HPDE6-E6E7 (cell line): Measurements from ENCODE around the gene CRACR2A.

Experiments
- DNase-seq: peaks from one replicate; pipeline ENCODE4 v3.0.0; 2011; ENCODE audit warnings: missing footprints; ENCODE audit errors: extremely low spot score

Gene CRACR2A, protein sequence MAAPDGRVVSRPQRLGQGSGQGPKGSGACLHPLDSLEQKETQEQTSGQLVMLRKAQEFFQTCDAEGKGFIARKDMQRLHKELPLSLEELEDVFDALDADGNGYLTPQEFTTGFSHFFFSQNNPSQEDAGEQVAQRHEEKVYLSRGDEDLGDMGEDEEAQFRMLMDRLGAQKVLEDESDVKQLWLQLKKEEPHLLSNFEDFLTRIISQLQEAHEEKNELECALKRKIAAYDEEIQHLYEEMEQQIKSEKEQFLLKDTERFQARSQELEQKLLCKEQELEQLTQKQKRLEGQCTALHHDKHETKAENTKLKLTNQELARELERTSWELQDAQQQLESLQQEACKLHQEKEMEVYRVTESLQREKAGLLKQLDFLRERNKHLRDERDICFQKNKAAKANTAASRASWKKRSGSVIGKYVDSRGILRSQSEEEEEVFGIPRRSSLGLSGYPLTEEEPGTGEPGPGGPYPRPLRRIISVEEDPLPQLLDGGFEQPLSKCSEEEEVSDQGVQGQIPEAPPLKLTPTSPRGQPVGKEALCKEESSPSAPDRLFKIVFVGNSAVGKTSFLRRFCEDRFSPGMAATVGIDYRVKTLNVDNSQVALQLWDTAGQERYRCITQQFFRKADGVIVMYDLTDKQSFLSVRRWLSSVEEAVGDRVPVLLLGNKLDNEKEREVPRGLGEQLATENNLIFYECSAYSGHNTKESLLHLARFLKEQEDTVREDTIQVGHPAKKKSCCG

DNA sequence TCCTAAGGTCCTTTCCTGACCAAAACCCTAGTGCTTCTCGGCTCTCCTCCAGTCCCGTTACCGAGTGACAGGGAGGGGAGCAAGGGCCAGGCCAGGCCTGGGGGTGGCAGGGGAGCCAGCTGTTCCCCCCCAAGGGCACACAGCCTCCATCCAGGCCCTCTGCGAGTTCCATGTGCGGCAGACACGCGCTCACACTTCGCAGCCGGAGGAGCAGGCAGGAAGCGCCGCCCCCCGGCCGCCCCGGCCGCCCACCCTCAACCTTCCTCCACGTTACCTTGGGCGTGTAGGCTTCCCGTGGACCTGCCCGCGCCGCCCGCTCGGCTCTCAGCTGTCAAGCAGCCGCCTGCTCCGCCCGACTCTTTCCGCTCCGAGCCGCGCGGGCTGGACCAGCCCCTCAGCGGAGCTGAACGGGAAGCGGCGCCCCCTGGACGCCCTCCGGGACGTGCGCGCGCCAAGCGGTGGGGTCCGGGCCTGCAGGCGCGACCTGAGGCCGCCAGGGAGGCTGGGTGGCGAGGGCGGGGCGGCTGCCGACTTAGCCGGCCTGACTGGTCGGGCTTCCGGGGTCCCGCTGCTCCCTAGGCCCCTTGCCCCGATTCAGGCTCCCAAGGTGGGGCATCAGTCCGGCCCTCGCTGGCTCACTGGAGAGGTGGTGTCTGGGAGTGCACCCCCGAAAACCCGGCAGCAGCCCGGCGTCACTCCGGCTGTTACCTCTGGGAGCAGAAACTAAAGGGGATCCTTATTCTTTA lies at the start of gene CRACR2A:
Gene CRACR2A (minus strand): TSS at position 369 of the 746 bp plus-strand sequence. CDS start 56,110 bp downstream, outside the sequence.
- peak; percentile 50 for DNase-seq

DNA sequence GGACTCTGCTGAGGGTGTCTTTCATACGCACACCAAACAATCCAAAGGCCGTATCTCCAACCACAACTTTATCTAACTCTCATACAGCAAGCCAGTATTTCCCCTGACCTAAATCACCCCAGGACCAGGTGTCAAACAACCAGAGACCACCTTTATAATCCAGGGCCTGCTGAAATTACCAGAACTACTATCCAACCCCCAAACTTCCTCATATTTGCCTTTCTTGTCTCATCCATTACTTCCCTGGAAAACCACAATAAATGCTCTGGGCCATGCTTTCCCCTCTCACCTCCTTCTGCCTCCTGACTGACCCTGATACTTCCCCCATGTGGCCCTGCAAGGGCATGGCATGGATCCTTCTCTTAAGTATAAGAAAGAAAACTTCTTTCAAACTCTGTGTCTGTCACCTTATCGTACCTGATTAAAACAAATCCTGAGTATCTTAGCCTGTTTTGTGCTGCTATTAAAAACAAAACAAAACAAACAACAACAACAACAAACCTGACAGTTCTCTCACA lies 44.7 kb upstream of the CRACR2A start:
- no peak for DNase-seq

DNA sequence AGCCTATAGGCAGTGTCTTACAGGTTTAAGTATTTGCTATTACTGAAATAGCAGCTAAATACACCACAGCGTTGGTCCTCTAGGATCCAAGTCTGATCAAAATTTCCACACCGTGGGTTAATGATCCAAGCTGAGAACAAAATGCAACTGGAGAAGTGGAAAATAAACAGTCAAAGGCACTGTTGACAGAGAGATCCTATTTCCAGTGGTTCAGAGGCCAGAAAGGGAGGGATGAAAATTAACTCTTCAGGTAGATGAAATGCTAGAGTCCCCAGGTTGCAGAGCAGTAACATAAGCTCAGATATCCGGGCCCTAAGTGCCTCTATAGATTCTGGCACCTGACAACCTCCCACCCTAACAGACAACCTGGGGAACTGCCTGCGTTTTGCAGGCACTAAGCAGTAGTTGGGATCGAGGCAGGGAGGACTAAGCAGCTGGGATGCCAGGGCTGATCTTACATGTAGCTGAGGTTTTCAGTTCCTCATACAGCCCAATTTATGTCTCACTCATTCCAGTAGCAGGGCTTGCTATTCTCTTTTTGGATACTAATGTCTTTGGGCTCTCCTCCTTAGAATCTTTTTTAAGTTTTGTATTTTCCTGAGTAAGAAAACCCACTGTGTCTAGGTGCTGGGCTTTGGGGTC lies 42.7 kb upstream of the CRACR2A start:
- DNase-seq = no peak

DNA sequence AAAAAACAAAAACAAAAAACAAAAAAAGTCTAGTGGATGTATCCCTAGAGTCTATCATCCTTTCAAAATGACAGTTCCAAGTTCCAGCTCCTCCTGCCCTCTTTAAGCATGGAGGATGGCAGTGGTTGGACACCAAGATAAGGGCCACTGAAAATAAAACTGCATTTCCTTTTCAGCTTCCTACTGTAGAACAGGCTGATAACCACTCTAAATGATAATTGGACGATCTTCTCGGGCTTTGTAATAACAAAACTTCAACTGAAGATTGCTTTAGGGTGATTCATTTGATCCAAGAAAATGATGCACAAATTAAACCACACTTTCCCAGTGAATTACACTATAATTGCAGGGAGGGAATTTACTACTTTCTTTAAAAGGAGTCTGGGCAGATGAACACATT lies 42.2 kb upstream of the CRACR2A start:
- DNase-seq = no peak

DNA sequence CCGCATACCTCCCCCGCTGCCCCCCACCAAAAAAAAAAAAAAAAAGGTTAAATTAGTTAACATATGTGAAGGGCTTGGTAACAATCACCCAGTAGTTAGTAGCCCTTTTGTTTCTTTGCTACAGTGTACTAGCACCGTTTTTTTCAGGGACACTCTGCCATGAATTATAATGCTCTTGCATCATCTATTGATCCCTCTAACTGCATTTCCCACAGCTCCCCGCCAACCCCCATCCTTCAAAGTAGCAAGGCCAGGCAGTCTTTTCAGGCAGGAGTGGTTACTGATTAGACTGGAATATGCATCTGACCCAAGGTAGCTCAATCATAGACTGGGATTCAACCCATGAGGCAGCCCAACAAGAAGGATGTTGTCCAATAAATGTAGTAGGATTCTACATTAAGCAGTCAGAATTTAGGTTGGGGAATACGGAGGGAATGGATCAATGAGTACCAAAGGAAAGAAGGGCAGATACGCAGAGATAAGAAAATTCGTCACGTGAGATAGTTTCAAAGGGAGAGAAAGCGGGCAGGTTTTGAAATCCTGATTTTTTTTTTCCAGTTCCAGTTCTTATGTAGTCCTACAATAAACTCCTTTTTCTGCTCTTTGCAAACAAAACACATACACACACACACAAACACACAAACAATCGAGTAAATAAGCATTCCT lies 39.8 kb upstream of the CRACR2A start:
- DNase-seq = no peak

DNA sequence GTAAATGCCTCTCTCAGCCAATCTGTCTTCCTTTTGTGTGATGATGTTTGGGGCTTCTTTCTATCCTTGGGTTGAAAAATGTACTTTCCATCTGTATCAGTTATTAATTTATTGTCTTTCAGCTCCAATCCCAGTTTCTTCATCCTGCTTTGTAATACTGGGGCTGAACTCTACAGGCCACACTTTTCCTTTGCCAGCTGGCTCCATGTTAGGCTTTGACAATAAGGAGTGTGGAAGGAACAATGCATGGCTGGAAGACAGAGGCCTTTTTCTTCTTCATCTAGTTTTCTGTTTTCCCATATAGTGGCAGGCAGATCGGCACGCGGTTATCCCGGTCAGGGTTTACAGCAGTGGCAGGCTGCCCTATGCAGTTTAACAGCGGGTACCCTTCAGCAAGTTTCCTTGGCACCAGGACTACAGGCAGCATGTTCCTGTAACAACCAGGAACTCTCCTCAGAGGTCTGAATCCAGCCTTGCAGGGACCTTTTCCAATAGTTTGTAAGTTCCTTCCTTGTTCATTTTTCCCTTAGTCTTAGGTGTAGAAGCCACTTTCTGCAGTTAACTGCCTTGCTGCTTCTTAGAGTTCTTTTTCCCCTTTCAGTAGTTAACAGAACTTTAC lies 38.5 kb upstream of the CRACR2A start:
- no peak for DNase-seq

DNA sequence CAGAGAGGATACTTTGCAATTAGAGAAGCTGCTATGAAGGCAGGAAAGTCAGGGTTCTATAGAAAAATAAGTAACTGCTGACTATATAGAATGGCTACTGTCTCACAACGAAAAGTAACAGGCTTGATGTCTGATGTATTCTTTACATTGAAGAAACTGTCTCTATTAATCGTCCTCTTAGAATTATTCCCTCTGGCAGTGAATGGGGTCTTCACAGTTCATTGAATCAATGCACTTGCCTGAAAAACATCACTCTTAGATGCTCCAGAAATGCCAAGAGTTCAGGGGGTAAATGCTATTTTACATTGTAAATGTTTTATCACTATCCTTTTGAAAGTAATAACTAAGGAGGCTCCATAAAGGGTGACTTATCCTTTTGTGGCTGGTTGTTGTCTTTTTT lies 37.7 kb upstream of the CRACR2A start:
- DNase-seq = no peak

DNA sequence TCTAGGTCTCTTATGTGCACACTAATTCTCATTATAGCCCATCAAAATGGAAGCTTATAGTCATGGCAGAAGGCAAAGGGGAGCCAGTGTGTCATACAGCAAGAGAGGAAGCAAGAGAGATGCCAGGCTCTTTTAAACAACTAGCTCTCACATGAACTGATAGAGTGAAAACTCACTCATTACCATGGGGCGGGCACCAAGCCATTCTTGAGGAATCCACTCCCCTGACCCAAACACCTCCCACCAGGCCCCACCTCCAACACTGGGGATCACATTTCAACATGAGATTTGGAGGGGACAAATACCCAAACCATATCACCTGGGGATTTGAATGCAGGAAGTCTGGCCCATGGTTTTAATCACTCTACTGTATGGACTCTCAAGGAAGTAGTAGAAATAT lies 36.9 kb upstream of the CRACR2A start:
- no peak for DNase-seq

DNA sequence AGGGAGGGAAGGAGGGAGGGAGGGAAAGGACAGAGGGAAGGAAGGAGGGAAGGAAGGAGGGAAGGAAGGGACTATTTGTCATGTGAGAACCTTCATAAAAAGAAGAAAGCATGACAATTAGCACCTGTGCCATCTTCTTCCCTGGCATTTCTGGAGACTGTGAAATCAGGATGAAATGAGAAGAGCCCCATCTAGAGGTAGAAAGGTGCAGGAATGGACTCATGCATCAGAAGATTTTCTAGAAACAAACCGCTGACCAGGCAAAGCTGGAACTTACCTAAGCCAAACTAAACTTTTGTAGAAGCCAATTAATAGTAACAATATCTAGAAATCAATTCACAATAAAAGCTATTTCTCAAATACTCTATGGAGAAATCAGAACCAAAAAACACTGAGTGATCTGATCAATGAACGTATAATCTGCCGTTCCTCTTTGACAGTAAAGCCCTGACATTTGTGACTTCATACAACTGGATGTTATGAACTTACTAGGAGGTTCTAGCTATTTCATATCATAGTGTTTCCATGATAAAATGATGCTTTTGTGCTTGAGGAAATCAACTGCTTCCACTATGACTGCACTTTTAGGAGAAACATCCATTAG lies 24.4 kb upstream of the CRACR2A start:
- peak; percentile 33 for DNase-seq

DNA sequence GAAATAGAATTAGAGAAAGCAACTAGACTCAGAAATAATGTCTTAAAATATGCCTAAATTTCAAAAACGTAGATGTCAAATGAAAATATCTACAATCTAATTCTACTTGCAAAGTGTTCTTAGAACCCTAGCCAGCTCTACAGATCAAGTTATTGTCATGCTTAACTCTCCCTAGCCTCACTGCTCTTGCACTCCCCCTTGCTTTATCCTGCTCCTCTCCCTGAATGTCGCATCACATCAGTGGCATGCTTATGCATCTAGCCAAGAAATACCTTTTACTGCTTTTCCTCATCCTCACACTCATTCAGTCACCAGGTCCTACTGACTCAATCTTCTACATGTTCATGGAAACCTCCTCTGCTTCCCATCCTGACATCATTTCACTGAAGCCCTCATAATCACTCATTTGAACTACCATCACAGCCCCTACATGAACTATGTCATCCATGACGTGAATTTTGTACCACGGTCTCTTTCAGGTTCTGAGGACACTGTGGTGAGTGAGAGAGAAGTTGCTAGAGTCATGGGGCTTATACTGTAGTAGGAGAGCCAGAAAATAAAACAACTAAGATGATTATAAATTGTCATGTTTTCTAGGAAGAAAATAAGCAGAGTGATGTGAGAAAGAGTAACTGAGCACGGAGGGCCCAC lies 22.6 kb upstream of the CRACR2A start:
- no peak for DNase-seq

DNA sequence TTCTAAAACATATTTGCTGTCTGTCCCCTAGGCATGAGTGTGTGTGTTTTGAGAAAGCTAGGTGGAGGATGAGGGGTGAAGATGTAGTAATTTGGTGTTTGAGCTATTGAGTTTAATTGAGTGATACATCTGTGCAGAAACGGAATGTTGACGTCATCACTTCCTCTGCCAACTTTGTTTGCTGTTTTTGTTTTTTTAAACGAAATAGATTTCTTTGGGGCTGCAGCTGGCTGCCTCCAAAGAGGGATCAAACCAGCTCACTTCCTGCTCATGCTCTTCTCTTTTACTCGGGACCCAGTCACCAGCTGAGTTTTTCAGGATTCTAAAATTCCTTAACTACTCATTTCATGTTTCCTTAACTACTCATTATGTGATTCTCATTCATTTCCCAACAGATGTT lies 19.5 kb upstream of the CRACR2A start:
- no peak for DNase-seq

DNA sequence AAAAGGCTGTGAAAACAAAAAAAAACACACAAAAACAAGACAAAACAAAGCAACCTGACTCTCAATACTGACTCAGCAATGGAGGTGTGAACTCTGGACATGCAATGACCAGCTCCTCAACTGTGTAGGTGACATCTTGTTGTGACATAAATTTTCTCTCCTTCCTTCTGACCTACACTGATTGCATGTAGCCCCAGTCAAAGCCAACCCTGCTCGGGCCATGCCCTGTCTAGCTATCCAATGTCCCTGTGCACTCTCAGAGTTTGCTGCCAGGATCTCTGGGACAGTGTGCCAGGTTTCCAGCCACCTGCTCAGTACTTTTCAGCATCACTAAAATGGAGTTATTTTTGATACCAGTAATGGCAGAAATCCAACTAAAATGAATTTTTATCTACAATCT lies 18.9 kb upstream of the CRACR2A start:
- no peak for DNase-seq

DNA sequence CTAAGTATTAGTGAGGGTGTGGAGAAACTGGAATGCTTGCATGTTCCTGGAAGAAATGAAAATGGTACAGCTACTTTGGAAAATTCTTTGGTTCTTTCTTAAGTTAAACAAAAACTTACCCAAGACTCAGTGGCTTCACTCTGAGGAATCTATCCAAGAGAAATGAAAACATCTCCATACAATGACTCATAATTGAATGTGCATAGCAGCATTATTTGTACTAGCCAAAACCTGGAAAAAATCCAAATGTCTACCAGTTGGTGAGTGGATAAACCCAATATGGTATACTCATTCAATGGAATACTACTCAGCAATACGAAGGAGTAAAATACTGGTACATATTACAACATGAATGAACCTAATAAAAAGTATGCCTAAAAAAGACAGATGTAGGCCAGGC lies 18.0 kb upstream of the CRACR2A start:
- peak; percentile 27 for DNase-seq

DNA sequence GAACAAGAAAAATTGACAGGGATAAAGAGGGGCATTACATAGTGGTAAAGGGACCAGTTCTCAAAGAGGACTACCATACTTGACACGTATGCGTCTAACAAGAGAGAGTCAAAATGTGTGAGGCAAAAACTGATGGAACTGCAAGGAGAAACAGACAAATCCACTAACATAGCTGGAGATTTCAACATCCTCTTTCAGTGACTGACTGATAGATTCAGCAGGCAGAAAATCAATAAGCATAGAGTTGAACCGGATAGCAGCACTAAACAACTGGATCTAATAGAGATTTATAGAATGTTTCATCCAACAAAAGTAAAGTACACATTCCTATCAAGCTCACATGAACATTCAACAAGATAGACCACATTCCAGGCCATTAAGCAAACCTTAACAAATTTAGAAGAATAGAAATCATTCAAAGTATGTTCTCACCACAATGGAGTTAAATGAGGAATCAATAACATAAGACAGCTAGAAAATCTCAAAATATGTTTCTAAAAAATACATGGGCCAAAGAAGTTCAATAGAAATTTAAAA lies 16.1 kb upstream of the CRACR2A start:
- no peak for DNase-seq

DNA sequence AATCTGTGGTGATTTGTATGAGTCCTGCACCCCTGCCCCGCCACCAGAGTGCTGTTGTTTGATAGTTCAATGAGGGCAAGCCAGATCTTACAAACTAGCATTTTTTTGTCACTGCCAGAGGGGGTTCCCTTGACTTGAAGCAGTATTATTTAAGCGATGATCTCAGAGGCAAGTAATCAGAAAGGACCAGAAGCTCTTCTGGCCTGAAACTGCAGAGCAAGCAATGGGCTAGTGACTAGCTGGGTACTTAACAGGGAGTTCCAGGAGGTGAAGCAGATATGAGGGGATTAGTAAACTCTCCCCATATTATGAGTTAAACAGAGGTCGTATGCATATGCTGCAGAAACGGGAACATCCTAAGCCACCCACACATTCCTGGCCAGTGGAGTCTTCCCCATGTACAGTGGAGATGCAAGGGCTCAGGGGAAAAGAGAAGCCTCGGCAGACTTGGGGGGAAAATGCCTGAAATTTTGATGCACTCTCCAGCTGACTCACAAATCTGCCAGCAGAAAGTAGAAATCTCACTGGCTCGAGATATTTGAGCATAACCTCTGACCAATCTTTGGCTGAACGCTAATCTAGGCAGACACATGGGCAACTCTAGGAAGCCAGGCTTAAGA lies 8.3 kb upstream of the CRACR2A start:
- no peak for DNase-seq

DNA sequence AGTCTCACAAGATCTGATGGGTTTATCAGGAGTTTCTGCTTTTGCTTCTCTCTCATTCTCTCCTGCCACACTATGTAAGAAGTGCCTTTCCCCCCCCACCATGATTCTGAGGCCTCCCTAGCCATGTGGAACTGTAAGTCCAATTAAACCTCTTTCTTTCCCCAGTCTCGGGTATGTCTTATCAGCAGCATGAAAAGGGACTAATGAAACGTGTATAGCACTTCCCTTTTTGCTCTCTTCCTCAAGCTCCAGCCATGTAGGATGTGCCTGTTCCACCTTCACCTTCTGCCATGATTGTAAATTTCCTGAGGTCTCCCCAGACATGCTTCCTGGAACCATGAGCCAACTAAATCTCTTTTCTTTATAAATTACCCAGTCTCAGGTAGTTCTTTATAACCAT lies 7.0 kb upstream of the CRACR2A start:
- no peak for DNase-seq

DNA sequence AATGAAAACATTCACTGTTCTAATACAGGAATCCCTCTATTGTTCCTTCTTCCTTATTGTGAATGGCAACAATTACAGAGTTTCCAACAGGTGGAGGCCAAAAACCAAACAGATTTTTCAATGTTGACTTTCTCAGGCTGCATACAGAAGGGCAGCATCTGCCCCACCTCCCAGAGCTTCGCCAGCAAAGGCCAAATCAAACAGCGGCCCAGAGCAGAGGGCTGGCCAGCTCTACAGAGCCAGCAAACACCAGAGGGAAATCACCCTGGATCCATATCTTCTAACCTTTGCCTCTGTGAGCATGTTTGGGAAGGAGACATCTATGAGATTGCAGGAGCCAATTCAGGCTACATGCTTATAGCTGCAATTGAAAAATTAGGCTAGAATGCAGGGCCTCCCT lies 4.4 kb upstream of the CRACR2A start:
- DNase-seq = no peak

DNA sequence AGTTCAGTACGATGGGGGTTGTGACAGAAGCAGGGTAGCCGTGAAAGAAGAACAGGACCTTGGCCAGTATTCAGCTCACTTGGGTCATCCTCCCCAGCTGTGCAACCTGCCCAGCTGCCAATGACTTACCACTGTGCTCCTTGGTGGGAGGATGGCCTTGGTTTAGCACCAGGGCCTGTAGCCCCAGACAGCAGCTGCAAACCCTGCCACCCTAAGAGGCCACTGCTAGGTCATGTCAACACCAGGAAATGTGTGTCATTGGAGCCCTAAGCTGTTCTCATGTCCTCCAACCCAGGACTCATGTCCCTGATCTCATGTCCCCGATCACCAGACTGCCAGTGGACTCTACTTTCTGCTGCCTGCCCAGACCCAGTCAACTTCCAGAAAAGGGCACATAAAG lies 3.0 kb upstream of the CRACR2A start:
- no peak for DNase-seq
